CD14-positive monocyte (primary cell): ENCODE data around the gene IL15RA. TPM values are rescaled to one million over a fixed set of nuclear protein-coding genes. Genes with fewer than 3 reads are reported as not detected.

ENCODE experiments used
- DNase-seq, 3 donors: peaks; one replicate each; pipeline ENCODE4 v3.0.0-alpha.2; 2011 to 2022
- H2AFZ ChIP-seq: 2 replicates; pipeline ENCODE4 v1.6.0; 2012; ENCODE audit warnings: mild to moderate bottlenecking, low read depth, low read length, inconsistent platforms; ENCODE audit not compliant: insufficient read depth, poor library complexity, severe bottlenecking
- H3K27ac ChIP-seq, 2 donors: 1 replicate in 1 of 2; 2 replicates in 1 of 2; pipeline ENCODE4 v1.5.1; 2012 to 2013; ENCODE audit warnings: low read length in 2 of 2, control low read depth in 1 of 2, inconsistent platforms in 1 of 2, low read depth in 1 of 2, mild to moderate bottlenecking in 1 of 2
- H3K27me3 ChIP-seq, 2 donors: one replicate each; pipeline versions ENCODE4 v1.6.0 to v1.6.1; 2011 to 2013; ENCODE audit warnings: low read length in 2 of 2; ENCODE audit not compliant: control insufficient read depth in 2 of 2, insufficient read depth in 2 of 2
- H3K36me3 ChIP-seq, 2 donors: replicated peaks in 1 of 2; 1 replicate in 1 of 2; 2 replicates in 1 of 2; pipeline versions ENCODE4 v1.5.1 to v1.6.1; 2012 to 2013; ENCODE audit warnings: low read length in 2 of 2, control low read depth in 1 of 2, inconsistent platforms in 1 of 2, mild to moderate bottlenecking in 1 of 2; ENCODE audit not compliant: insufficient read depth in 2 of 2, control insufficient read depth in 1 of 2
- H3K4me1 ChIP-seq, 2 donors: 1 replicate in 1 of 2; 2 replicates in 1 of 2; pipeline versions ENCODE4 v1.5.1 to v1.6.1; 2012 to 2013; ENCODE audit warnings: low read length in 2 of 2, control low read depth in 1 of 2, inconsistent platforms in 1 of 2, mild to moderate bottlenecking in 1 of 2, moderate library complexity in 1 of 2; ENCODE audit not compliant: insufficient read depth in 2 of 2, control insufficient read depth in 1 of 2
- H3K4me2 ChIP-seq: replicated peaks from 2 replicates; pipeline ENCODE3; 2012; ENCODE audit warnings: low read length, moderate library complexity, mild to moderate bottlenecking; ENCODE audit not compliant: poor library complexity, severe bottlenecking; ENCODE audit errors: extremely low read depth
- H3K4me3 ChIP-seq, 3 experiments: fragments of 200-600 bp in 1 of 3; sonication (generic) in 1 of 3; replicated peaks in 1 of 3; 1 replicate in 2 of 3; 2 replicates in 1 of 3; pipeline ENCODE4 v1.5.1; 2011 to 2013; ENCODE audit warnings: low read length in 3 of 3, mild to moderate bottlenecking in 3 of 3, control low read depth in 2 of 3, low read depth in 2 of 3, inconsistent platforms in 1 of 3, moderate library complexity in 1 of 3
- H3K79me2 ChIP-seq: 2 replicates; pipeline ENCODE4 v1.6.0; 2012; ENCODE audit warnings: mild to moderate bottlenecking, control low read depth, inconsistent platforms, low read length, moderate library complexity; ENCODE audit not compliant: insufficient read depth
- H3K9ac ChIP-seq: 2 replicates; pipeline ENCODE4 v1.6.0; 2017; ENCODE audit warnings: low read length, mild to moderate bottlenecking; ENCODE audit not compliant: insufficient read depth, poor library complexity, severe bottlenecking
- H3K9me3 ChIP-seq, 2 donors: replicated peaks in 1 of 2; 1 replicate in 1 of 2; 2 replicates in 1 of 2; pipeline versions ENCODE4 v1.5.1 to v1.6.1; 2012 to 2013; ENCODE audit warnings: low read length in 2 of 2, control low read depth in 1 of 2; ENCODE audit not compliant: control insufficient read depth in 1 of 2, insufficient read depth in 1 of 2
- H4K20me1 ChIP-seq: 2 replicates; pipeline ENCODE4 v1.6.0; 2012; ENCODE audit warnings: mild to moderate bottlenecking, low read length, control low read depth, moderate library complexity; ENCODE audit not compliant: insufficient read depth
- H3K27ac Mint-ChIP-seq, 7 donors: one replicate each; pipeline ENCODE4 v1.8.0; 2020; ENCODE audit warnings: mild to moderate bottlenecking in 7 of 7, mixed read lengths in 7 of 7, moderate library complexity in 6 of 7, inconsistent platforms in 2 of 7
- H3K27me3 Mint-ChIP-seq, 3 donors: one replicate each; pipeline ENCODE4 v1.8.0; 2021 to 2022; ENCODE audit warnings: low read depth in 3 of 3, mild to moderate bottlenecking in 3 of 3, mixed read lengths in 3 of 3, moderate library complexity in 3 of 3, inconsistent platforms in 1 of 3
- H3K36me3 Mint-ChIP-seq, 2 donors: one replicate each; pipeline ENCODE4 v1.8.0; 2020; ENCODE audit warnings: mixed read lengths in 2 of 2, inconsistent platforms in 1 of 2, mild to moderate bottlenecking in 1 of 2
- H3K4me1 Mint-ChIP-seq: one replicate; pipeline ENCODE4 v1.8.0; 2020; ENCODE audit warnings: mild to moderate bottlenecking, mixed read lengths
- H3K4me3 Mint-ChIP-seq, 2 donors: one replicate each; pipeline ENCODE4 v1.8.0; 2020; ENCODE audit warnings: mild to moderate bottlenecking in 2 of 2, mixed read lengths in 2 of 2, moderate library complexity in 1 of 2
- H3K9me3 Mint-ChIP-seq, 7 donors: one replicate each; pipeline ENCODE4 v1.8.0; 2020 to 2022; ENCODE audit warnings: mixed read lengths in 7 of 7, mild to moderate bottlenecking in 6 of 7, moderate library complexity in 6 of 7, inconsistent platforms in 2 of 7
- CTCF ChIP-seq: fragments of 200-600 bp; IDR thresholded peaks from one replicate; pipeline ENCODE4 v1.8.0; 2022; ENCODE audit warnings: antibody characterized with exemption, mild to moderate bottlenecking
- WGBS: methylation state at CpG from one replicate; pipeline ENCODE4 v1.1.5; 2013; ENCODE audit warnings: missing lambda C conversion rate; ENCODE audit not compliant: insufficient coverage; 5-methylcytosine and 5-hydroxymethylcytosine counted together
- intact Hi-C, 2 donors: fragments of 100-400 bp; cut with micrococcal nuclease; formaldehyde crosslinking; loops; one replicate each; pipeline versions ENCODE4 v1.15.0 to v1.15.1; 2023
- polyA plus RNA-seq, 3 donors: library from polyadenylated mRNA; depleted of rRNA in 1 of 3; unstranded in 2 of 3; stranded (reverse) in 1 of 3; fragments of 300-500 nt in 2 of 3; fragments of >200 nt in 1 of 3; fragmentation: Illumina TruSeq in 2 of 3; gene quantifications; 1 replicate in 2 of 3; 2 replicates in 1 of 3; pipeline ENCODE4 v1.2.3, GENCODE V29; 2012 to 2021

Gene IL15RA
- polyA plus RNA-seq, 3 donors: 12.4 to 23.1 (median 12.6) TPM

- Mint-ChIP-seq H3K4me1 (no peaks in the 10 kb centered on the region), H3K4me3 (no peak overlapping the region), H3K36me3 (peaks cover 57 to 84% of the 10 kb centered on the region in 2 donors), H3K9me3 (no peaks in the 10 kb centered on the region), H3K27ac (no peak overlapping the region), H3K27me3 (peaks cover 0 to 2% (median 0%) of the 10 kb centered on the region in 3 donors)
- 98% methylated on average over 5 of the region's 5 CpGs for WGBS
- no peak for TF ChIP-seq CTCF
- no peak for DNase-seq
- H3K27ac ChIP-seq: no peak overlapping the region
- peaks cover 38 to 79% of the 10 kb centered on the region in 2 donors for H3K36me3 ChIP-seq
- H3K4me1 ChIP-seq: no peaks in the 10 kb centered on the region
- intact Hi-C loops: no loop called here
- H3K9me3 ChIP-seq: no peaks in the 10 kb centered on the region
- peaks cover 8% of the 10 kb centered on the region for H4K20me1 ChIP-seq
- no peak overlapping the region for H3K9ac ChIP-seq
- no peak overlapping the region for H3K4me2 ChIP-seq
- H3K27me3 ChIP-seq: no peaks in the 10 kb centered on the region
- H3K79me2 ChIP-seq: no peaks in the 10 kb centered on the region
- no peak overlapping the region for H2AFZ ChIP-seq
- no peak overlapping the region for H3K4me3 ChIP-seq
Observed at GRCh38 chr10:5959142-5959541, 18.2 kb downstream of the IL15RA start.

GRCh38 chr10:5958675-5959074, 18.7 kb downstream of the IL15RA start:
- Mint-ChIP-seq H3K9me3 (no peaks in the 10 kb centered on the region), H3K4me3 (no peak overlapping the region), H3K27me3 (peaks cover 0 to 2% (median 0%) of the 10 kb centered on the region in 3 donors), H3K4me1 (no peaks in the 10 kb centered on the region), H3K27ac (no peak overlapping the region), H3K36me3 (peaks cover 55 to 86% of the 10 kb centered on the region in 2 donors)
- intact Hi-C loops: no loop called here
- no CpG with 5 or more reads among the region's 6 CpGs for WGBS
- Histone ChIP-seq H2AFZ (no peak overlapping the region), H4K20me1 (peaks cover 8% of the 10 kb centered on the region), H3K9ac (no peak overlapping the region), H3K79me2 (no peaks in the 10 kb centered on the region), H3K36me3 (peaks cover 37 to 79% of the 10 kb centered on the region in 2 donors), H3K4me2 (no peak overlapping the region), H3K27me3 (no peaks in the 10 kb centered on the region), H3K4me3 (no peak overlapping the region), H3K4me1 (no peaks in the 10 kb centered on the region), H3K9me3 (no peaks in the 10 kb centered on the region), H3K27ac (no peak overlapping the region)
- TF ChIP-seq CTCF: no peak
- no peak for DNase-seq
